ENCODE data around the gene CDH4.

CDH4 gene

GRCh38 chr20:61556673-61557072 lies 304.6 kb downstream of the CDH4 start:
- DNase-seq (ENCODE audit: low read depth in 2 of 2) = no peak

- no peak for DNase-seq (ENCODE audit: low read depth in 2 of 2)
These were observed 305.6 kb downstream of the CDH4 start for GRCh38 chr20:61557621-61558020.

DNA sequence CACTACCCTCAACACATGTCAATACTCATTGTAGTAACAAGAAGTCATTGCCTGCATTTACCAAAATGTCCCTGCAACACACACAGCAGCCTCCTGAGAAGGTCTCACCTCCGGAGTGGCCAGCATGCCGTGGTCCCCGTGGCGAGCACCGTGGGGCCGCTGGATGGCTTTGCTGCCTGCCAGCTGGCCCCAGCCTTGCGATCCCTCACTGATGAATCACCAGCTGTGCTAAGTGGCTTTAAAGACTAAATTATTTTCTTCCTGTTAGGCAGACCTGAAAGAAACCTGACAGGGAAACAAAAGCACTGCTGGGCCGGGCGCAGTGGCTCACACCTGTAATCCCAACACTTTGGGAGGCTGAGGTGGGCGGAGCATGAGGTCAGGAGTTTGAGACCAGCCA lies 306.7 kb downstream of the CDH4 start:
- no peak for DNase-seq (ENCODE audit: low read depth in 2 of 2)

DNA sequence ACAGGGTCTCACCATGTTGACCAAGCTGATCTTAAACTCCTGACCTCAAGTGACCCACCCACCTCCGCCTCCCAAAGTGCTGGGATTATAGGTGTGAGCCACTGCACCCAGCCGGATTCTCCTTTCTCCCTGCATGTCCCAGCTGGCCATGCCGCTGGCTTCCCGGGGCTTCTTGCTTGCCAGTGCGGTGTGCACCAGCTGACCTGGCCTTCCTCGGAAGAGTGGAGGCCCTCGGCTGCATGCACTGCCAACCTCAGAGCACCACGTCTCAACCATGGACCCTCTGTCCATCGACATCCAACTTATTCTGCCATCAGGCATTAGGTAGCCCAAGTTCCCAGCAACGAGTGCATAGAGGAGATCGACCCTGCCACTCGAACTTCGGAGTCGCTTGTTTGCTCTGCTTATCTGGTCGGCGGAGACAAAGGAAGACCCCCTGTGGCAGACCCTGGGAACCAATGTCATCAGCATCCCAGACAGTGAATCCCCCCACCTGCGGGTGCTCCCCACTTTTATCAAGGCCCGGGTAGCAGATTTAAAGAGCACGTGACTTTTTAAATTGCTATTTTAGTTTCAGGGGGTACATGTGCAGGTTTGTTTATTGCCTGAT lies 307.8 kb downstream of the CDH4 start:
- DNase-seq (ENCODE audit: low read depth in 2 of 2) = no peak

GRCh38 chr20:61560361-61560853 lies 308.3 kb downstream of the CDH4 start:
- DNase-seq (ENCODE audit: low read depth in 2 of 2) = no peak

- DNase-seq (ENCODE audit: low read depth in 2 of 2) = no peak
These were observed 309.2 kb downstream of the CDH4 start for GRCh38 chr20:61561111-61561830.

GRCh38 chr20:61562491-61562890 lies 310.4 kb downstream of the CDH4 start:
- no peak for DNase-seq (ENCODE audit: low read depth in 2 of 2)

DNA sequence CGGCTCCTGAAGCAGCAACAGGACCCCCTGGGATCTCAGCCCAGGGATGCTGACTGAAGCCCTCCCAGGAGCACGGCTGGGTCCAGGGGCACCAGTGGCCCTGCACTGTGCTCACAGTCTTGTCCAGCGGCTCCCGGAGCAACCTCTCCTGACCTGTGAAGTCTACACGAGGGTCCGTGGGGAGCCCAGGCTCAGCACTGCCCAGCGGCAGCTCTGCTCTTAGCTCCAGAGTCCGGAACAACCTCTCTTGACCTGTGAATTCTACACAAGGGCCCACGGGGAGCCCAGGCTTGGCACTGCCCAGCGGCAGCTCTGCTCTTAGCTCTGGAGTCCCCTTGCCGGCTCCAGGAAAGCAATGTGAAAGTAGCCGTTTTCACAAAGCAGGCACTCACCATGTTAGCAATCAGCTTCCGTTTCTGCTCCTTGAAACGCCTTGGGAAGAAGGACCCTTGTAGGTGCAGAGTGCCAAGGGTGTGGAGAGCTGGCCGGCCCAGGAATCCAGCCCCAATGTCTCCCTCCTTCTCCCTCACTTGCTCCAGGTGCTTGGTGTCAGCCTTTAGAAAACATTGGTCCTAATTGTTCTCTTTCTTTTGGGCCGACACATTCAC lies 310.9 kb downstream of the CDH4 start:
- no peak for DNase-seq (ENCODE audit: low read depth in 2 of 2)

- DNase-seq (ENCODE audit: low read depth in 2 of 2) = no peak
These were observed 312.6 kb downstream of the CDH4 start for GRCh38 chr20:61564628-61565027.

DNA sequence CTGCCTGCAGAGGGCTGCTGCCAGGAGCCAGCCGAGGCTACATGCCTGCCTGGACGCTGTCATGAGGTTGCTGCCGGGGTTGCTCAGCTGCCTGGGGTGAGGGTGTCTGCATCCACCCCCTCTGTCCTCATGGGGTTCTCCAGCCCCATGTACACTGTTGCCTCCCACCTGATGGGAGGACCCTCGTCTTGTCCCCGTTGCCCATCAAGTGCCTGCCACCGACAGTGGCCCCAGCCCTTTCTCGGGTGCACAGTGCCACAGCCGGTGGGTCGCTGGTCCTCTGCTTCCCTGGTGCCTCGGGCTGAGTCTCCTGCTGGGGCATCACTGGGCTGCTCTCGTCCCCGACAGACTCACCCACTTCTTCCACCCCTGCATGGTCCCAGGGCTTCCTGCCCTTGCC lies 313.7 kb downstream of the CDH4 start:
- DNase-seq (ENCODE audit: low read depth in 2 of 2) = no peak

DNA sequence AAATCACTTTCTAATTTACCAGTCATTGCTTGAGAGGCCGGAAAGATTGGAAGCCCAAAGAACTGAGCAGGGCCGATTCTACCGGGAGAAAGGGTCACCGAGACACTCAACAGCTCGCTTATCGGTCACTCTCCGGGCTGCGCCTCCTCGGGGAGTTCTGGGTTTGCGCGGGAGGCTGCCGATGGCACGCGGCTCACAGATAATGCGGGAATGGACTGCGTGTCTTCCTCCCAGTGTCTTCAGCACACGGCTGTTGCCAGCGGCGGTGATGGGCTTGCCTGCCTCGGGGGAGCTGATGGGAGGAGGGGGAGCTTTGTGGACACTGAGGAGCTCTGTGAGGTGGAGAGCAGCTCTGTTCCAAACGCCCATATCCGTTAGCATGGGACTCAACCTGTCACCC lies 314.6 kb downstream of the CDH4 start:
- DNase-seq (ENCODE audit: low read depth in 2 of 2) = no peak

- DNase-seq (ENCODE audit: low read depth in 2 of 2) = no peak
These were observed 315.1 kb downstream of the CDH4 start for GRCh38 chr20:61567204-61567603.

- no peak for DNase-seq (ENCODE audit: low read depth in 2 of 2)
These were observed 317.8 kb downstream of the CDH4 start for GRCh38 chr20:61569825-61570224.

DNA sequence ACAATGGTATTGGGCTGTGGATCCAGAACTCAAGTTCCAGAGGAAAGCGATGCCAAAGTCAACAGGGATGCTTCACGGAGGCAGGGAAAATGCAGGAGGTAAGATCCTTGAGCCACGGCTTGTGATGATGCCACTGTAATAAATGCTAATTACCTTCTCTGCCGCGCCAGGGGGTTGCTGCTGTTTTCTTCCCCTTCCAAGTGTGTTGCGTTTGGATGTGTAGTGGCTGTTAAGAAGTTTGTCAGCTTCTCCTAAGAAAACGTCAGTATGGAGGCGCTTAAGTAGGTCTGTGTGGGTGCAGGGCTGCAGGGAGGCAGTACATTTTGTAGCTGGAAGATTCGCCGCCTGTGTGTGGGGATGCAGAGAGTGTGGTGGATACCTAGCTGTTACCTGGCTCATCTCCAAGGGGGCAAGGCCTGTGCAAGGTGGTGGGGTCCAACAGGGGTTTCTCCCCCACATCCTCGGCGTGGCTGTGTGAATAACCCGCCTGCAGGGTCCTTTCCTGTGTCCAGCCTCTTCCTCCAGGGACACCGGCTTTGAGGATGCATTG lies 318.7 kb downstream of the CDH4 start:
- DNase-seq (ENCODE audit: low read depth in 2 of 2) = no peak

- DNase-seq (ENCODE audit: low read depth in 2 of 2) = no peak
These were observed 319.2 kb downstream of the CDH4 start for GRCh38 chr20:61571221-61571620.

GRCh38 chr20:61571916-61572711 lies 320.1 kb downstream of the CDH4 start:
- no peak for DNase-seq (ENCODE audit: low read depth in 2 of 2)

DNA sequence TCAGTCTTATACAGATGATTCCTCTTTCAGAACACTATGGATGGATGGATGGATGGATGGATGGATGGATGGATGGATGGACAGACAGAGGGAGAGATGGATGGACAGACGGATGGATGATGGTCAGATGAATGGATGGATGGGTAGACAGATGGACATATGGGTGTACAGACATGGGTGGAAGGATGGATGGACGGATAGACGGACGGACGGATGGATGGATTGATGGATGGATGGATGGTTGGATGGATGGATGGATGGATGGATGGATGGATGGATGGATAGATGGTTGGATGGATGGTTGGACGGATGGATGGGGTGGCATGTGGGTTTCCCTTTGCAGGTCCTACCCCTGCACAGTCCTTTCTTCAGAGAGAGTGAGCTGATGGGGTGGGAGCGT lies 320.7 kb downstream of the CDH4 start:
- no peak for DNase-seq (ENCODE audit: low read depth in 2 of 2)

DNA sequence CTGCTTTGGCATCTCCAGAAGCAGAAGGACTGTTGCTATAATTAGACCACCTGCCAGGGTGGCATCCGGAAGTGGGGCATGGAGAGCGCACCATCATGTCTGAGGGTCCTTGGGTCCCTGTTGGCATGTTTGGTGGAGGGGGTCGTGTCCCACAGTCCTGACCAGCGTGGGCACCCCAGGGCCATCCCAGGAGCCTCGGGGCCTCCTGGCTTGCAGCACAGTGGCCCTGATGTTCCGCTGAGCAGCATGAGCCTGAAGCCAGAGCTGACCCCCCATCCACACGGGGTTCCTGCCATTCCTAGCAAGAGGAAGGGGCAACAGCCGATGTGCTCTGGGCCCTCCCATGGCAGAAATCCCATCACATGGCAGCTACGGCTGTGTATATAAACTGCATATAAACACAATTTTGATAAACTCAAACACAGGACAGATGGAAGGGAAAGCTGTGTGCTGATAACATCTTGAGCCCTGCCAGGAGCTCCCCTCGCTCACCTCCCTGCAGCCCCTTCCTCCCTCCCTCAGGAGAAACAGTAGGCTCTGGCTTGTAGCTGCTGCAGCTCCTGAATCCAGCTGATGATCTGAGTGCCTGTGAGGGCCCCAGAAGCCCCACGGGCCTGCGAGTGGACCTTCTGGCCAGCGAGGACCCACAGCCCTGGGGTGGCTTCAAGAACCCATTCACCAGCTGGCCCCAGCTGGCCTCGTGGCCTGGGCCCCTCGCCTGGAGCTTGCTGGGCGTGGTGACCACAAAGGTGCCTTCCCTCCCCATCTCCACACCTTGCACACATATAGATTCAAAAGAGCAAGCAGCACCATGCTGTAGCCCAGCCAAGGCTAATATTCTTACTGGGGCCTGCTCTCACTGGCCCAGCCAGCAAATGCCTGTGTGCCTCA lies 321.6 kb downstream of the CDH4 start:
- DNase-seq (ENCODE audit: low read depth in 2 of 2) = no peak

GRCh38 chr20:61575151-61575937 lies 323.3 kb downstream of the CDH4 start:
- DNase-seq (ENCODE audit: low read depth in 2 of 2) = no peak

DNA sequence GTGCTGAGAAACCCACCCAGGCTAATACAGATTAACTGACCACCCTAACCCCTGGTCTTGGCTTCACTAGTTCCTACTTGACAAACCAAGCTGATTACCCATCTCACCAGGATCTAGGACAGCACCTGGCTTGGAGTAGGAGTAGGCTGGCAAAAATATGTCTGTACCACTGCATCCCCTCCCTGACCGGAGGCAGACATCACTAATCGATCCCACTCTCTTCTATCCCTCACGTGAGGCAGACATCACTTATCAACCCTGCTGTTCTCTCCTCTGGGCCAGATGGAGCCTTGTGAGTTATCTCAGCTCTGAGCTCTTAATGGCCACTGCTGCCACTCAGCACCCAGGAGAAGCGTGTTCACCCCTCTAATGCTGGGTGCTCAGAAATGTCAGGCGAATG lies 324.3 kb downstream of the CDH4 start:
- no peak for DNase-seq (ENCODE audit: low read depth in 2 of 2)

Measured in stimulated activated CD4-positive, alpha-beta T cell treated with anti-CD3 and anti-CD28 coated beads, Interleukin-4, amount 100 ng/mL, for 48 hours (primary cell).